Measurements from ENCODE around the gene NSFL1C. TPM values are rescaled to one million over a fixed set of nuclear protein-coding genes. Genes with fewer than 3 reads are reported as not detected.

NSFL1C gene
- polyA plus RNA-seq, 3 donors: 109 to 111 (median 111) TPM

GRCh38 chr20:1394686-1395085, 72.0 kb downstream of the NSFL1C start:
- no peak for DNase-seq

DNA sequence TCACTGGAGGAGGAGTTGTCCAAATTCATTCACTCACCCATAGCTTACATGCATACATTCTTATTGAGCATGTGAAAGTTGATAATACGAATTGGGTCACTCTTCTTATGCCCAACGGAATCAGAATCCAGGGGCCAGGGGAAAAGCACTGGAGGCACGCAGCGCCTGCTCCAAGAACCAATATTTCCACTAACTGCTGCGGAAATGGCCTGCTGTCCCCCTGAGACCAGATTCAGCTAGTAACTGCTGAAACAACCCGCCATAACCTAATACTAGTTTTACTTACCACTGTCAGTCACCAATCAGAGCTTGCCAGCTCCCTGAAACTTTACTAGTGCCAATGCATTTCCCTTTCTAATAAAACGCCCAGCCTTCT, 73.2 kb downstream of the NSFL1C start:
- DNase-seq: no peak

DNA sequence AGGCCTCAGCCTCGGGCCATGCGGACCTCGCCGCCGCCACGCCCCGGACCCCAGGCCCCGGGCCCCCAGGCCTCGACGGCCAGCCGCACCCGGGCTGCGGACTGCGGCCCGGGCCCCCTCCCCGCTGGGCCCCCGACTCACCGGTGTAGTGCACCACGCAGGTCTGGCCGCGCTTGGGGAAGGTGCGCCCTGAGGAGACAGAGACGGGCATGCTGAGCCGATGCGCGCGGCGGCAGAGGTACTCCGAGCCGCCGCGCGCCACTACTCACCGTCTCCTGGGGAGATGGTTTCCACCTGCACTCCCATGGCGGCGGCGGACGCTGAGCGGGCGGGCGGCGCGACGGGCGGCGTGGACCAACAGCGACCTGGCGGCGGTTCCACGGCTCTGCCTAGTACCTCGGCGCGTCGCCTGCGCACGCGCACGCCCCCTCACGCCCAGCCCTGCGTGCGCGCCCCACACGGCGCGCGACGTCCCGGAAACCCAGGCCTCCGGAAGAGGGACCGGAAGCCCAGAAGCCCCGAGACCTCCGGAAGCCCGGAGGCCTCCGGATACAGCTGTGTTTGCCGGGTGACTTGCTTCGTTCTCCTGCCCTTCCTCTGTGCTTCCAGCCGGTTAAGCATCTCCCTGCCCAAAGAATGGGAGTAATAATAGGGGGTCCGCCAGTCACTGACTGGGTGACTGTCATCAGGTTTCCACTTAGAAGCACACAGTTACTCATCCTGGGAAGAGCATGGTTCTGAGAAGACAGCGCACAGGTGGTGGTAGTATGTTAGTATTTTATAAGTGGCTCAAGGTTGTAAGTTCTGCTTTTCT, 73.7 kb downstream of the NSFL1C start, which contains the start of gene FKBP1A:
TSS of gene FKBP1A (minus strand) at position 362 of the 814 bp plus-strand sequence. CDS start at position 306, 56 bp downstream.
- peak; percentile 90 for DNase-seq

DNA sequence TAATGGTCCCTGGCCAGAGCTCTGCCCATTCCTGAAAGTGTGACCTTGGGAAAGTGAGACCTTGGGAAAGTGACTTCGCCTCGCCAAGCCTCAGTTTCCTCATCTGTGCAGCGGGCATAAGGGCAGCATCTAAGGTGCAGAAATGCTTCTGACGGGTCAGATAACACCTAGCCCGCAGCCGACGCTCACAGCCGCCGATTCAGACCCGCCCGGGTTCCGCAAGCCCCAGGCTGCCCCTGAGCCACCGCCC, 74.3 kb downstream of the NSFL1C start:
- DNase-seq: no peak

Other genes starting within 250 kb of the NSFL1C start
- gene RAD21L1, start 240.8 kb downstream of the NSFL1C start, polyA plus RNA-seq (ENCODE audit: insufficient read length in 3 of 3): not detected
- gene SNPH, start 200.6 kb downstream of the NSFL1C start, polyA plus RNA-seq (ENCODE audit: insufficient read length in 3 of 3): 1 to 10 TPM; 3.2 to 4.0 (median 3.2) TPM
- 1 to 10 TPM; 2.5 to 3.5 (median 3.4) TPM for gene SDCBP2, start 137.7 kb downstream of the NSFL1C start, polyA plus RNA-seq (ENCODE audit: insufficient read length in 3 of 3)
- 100 to 1,000 TPM; 340 to 380 (median 358) TPM for gene FKBP1A, start 73.8 kb downstream of the NSFL1C start, polyA plus RNA-seq (ENCODE audit: insufficient read length in 3 of 3)
- gene SIRPB2, start 24.6 kb upstream of the NSFL1C start, polyA plus RNA-seq (ENCODE audit: insufficient read length in 3 of 3): 1 to 10 TPM in 2 of 3 donors, under 1 TPM in 1; 0.80 to 1.1 (median 1.0) TPM
- gene SIRPD, start 90.9 kb upstream of the NSFL1C start, polyA plus RNA-seq (ENCODE audit: insufficient read length in 3 of 3): under 1 TPM in 1 of 3 donors, not detected in 2; 0.09 TPM
- 1 to 10 TPM in 1 of 3 donors, under 1 TPM in 2; 0.18 to 1.5 (median 0.25) TPM for gene SIRPB1, start 153.2 kb upstream of the NSFL1C start, polyA plus RNA-seq (ENCODE audit: insufficient read length in 3 of 3)
- gene SIRPG, start 190.9 kb upstream of the NSFL1C start, polyA plus RNA-seq (ENCODE audit: insufficient read length in 3 of 3): not detected